Hepatocyte (in vitro differentiated cells): ENCODE measurements around the gene INPP5D. TPM values are rescaled to one million over a fixed set of nuclear protein-coding genes. Genes with fewer than 3 reads are reported as not detected.
"Not testable (repeated sequence)": the region's sequence is repeated elsewhere in the genome, so short reads cannot be mapped to it uniquely, and the experiment has no call there.

ENCODE experiments used
- DNase-seq: peaks from one replicate; pipeline ENCODE4 v3.0.0-alpha.2; 2016; ENCODE audit warnings: low spot score
- H2AFZ ChIP-seq: fragments of 200-600 bp; sonication (generic); 2 replicates; pipeline ENCODE4 v1.6.0; 2016; ENCODE audit warnings: antibody characterized with exemption, mild to moderate bottlenecking
- H3K27ac ChIP-seq: fragments of 200-600 bp; sonication (generic); 2 replicates; pipeline ENCODE4 v1.5.1; 2016; ENCODE audit warnings: mild to moderate bottlenecking
- H3K27me3 ChIP-seq: fragments of 200-600 bp; sonication (generic); 2 replicates; pipeline ENCODE4 v1.6.1; 2016
- H3K36me3 ChIP-seq: fragments of 200-600 bp; sonication (generic); replicated peaks from 2 replicates; pipeline ENCODE4 v1.5.1; 2016; ENCODE audit warnings: low read depth; ENCODE audit not compliant: insufficient read depth
- H3K4me1 ChIP-seq: fragments of 200-600 bp; sonication (generic); 2 replicates; pipeline ENCODE4 v1.5.1; 2016; ENCODE audit warnings: mild to moderate bottlenecking, moderate library complexity; ENCODE audit not compliant: insufficient read depth
- H3K4me2 ChIP-seq: fragments of 200-600 bp; sonication (generic); 2 replicates; pipeline ENCODE4 v1.6.0; 2016
- H3K4me3 ChIP-seq: fragments of 200-600 bp; sonication (generic); 2 replicates; pipeline ENCODE4 v1.5.1; 2016; ENCODE audit warnings: mild to moderate bottlenecking
- H3K79me2 ChIP-seq: fragments of 200-600 bp; sonication (generic); 2 replicates; pipeline ENCODE4 v1.6.0; 2017; ENCODE audit warnings: mild to moderate bottlenecking
- H3K9me2 ChIP-seq: fragments of 200-600 bp; sonication (generic); replicated peaks from 2 replicates; pipeline ENCODE4 v1.6.0; 2017; ENCODE audit warnings: mild to moderate bottlenecking; ENCODE audit not compliant: insufficient read depth
- H3K9me3 ChIP-seq: fragments of 200-600 bp; sonication (generic); 2 replicates; pipeline ENCODE4 v1.5.1; 2016; ENCODE audit warnings: low read depth, mild to moderate bottlenecking
- H4K20me1 ChIP-seq: fragments of 200-600 bp; sonication (generic); 2 replicates; pipeline ENCODE4 v1.6.0; 2016; ENCODE audit warnings: mild to moderate bottlenecking; ENCODE audit not compliant: insufficient read depth, poor library complexity, severe bottlenecking
- EZH2 ChIP-seq: fragments of 200-600 bp; sonication (generic); IDR thresholded peaks from 2 replicates; pipeline ENCODE4 v1.6.1; 2016; ENCODE audit warnings: antibody characterized with exemption, mild to moderate bottlenecking, borderline replicate concordance
- EZH2phosphoT487 ChIP-seq: fragments of 200-600 bp; sonication (generic); IDR thresholded peaks from one replicate; pipeline ENCODE4 v1.6.1; 2018; ENCODE audit warnings: antibody characterized with exemption, mild to moderate bottlenecking, low read depth, moderate library complexity; ENCODE audit not compliant: unreplicated experiment, severe bottlenecking
- WGBS: methylation state at CpG from one replicate; pipeline ENCODE4 v1.1.6; 2016; ENCODE audit warnings: low lambda C conversion rate; ENCODE audit errors: missing lambda C conversion rate; 5-methylcytosine and 5-hydroxymethylcytosine counted together
- polyA plus RNA-seq: library from polyadenylated mRNA; unstranded; fragments of >200 nt; fragmentation: Nextera tagmentation; extraction: Ambion mirVana; gene quantifications from 2 replicates; pipeline ENCODE4 v1.2.1, GENCODE V29; 2016
- total RNA-seq: library from RNA; depleted of rRNA; stranded (reverse); fragments of >200 nt; gene quantifications from 2 replicates; pipeline ENCODE4 v1.2.3, GENCODE V29; 2014
- TF ChIP-seq, protein P1 (sequence below): fragments of 200-600 bp; sonication (generic); IDR thresholded peaks from 2 replicates; pipeline ENCODE4 v1.5.1; 2016; ENCODE audit warnings: antibody characterized with exemption, mild to moderate bottlenecking; ENCODE audit not compliant: poor library complexity

The INPP5D gene
- total and polyA plus RNA-seq, 2 experiments from 2014 or later, result 3.3 to 5.2 TPM

DNA sequence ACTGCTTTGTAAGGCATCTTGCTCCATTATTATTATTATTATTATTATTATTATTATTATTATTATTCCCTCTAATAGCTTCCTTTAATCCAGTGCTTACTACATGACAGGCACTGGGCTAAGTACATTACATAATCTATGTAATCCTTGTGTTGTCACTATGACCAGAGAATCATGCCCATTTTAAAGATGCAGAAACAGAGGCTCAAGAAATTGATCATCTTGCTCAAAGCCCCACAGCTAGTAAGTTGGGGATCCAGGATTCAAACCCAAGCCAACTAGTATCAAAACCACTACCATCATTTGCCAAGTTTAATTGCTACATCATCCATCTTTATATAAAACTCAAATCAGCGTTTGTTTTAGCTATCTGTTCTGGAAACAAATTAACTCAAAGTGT, 46.5 kb upstream of the INPP5D start:
- WGBS, result 94% methylated on average over 1 of the region's 1 CpG
- Histone ChIP-seq H3K79me2 (no peaks in the 10 kb centered on the region), H3K9me3 (no peaks in the 10 kb centered on the region), H3K4me2 (no peak overlapping the region), H3K4me1 (no peaks in the 10 kb centered on the region), H3K4me3 (no peak overlapping the region), H3K9me2 (no peaks in the 10 kb centered on the region), H3K27me3 (no peaks in the 10 kb centered on the region), H3K36me3 (no peaks in the 10 kb centered on the region), H4K20me1 (no peaks in the 10 kb centered on the region), H2AFZ (no peak overlapping the region), H3K27ac (no peak overlapping the region)
- DNase-seq, result no peak
- TF ChIP-seq, protein P1, sequence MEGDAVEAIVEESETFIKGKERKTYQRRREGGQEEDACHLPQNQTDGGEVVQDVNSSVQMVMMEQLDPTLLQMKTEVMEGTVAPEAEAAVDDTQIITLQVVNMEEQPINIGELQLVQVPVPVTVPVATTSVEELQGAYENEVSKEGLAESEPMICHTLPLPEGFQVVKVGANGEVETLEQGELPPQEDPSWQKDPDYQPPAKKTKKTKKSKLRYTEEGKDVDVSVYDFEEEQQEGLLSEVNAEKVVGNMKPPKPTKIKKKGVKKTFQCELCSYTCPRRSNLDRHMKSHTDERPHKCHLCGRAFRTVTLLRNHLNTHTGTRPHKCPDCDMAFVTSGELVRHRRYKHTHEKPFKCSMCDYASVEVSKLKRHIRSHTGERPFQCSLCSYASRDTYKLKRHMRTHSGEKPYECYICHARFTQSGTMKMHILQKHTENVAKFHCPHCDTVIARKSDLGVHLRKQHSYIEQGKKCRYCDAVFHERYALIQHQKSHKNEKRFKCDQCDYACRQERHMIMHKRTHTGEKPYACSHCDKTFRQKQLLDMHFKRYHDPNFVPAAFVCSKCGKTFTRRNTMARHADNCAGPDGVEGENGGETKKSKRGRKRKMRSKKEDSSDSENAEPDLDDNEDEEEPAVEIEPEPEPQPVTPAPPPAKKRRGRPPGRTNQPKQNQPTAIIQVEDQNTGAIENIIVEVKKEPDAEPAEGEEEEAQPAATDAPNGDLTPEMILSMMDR, result no peak
- TF ChIP-seq EZH2 (no peak), EZH2phosphoT487 (no peak)

DNA sequence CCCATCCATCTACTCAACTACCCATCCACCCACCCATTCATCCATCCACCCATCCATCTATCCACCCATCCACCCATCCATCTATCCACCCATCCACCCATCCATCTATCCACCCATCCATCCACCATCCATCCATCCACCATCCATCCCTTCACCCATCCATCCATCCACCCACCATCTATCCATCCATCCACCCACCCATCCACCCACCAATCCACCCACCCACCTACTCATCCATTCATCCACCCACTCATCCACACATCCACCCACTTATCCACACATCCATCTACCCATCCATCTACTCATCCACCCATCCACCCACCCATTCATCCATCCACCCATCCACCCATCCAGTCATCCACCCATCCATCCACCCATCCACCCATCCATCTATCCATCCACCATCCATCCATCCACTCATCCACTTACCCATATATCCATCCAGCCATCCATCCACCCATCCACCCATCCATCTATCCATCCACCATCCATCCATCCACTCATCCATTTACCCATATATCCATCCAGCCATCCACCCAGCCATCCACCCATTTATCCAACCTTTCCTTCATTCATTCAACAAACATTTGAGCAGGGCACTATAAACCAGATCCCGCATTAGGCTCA, 45.0 kb upstream of the INPP5D start:
- Histone ChIP-seq H3K4me2 (no peak overlapping the region), H3K27me3 (no peaks in the 10 kb centered on the region), H3K4me1 (no peaks in the 10 kb centered on the region), H2AFZ (no peak overlapping the region), H3K79me2 (no peaks in the 10 kb centered on the region), H4K20me1 (no peaks in the 10 kb centered on the region), H3K36me3 (no peaks in the 10 kb centered on the region), H3K4me3 (no peak overlapping the region), H3K9me2 (no peaks in the 10 kb centered on the region), H3K27ac (no peak overlapping the region), H3K9me3 (no peaks in the 10 kb centered on the region)
- WGBS, result 96% methylated on average over 1 of the region's 1 CpG
- no peak for TF ChIP-seq EZH2phosphoT487
- TF ChIP-seq, protein P1, result no peak
- TF ChIP-seq EZH2, result no peak
- no peak for DNase-seq

DNA sequence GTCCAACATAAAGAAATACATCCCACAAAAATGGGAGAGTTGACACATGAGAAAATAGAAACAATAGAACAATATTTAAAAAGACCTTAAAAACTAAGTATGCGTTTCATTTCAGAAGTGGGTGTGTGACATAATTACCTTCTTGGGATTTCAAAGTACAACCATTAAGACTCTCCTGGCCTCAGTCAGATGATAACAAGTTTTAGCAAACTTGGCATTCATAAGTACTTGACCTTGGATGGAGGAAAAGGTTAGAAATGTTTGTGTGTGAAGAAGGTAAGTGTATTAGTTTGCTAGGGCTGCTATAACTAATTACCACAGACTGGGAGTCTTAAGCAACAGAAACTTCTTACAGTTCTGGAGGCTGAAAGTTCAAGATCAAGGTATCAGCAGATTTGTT, 42.2 kb upstream of the INPP5D start:
- H3K36me3 ChIP-seq, result no peaks in the 10 kb centered on the region
- no peaks in the 10 kb centered on the region for H3K79me2 ChIP-seq
- H3K4me3 ChIP-seq, result no peak overlapping the region
- no peaks in the 10 kb centered on the region for H3K4me1 ChIP-seq
- no peak overlapping the region for H2AFZ ChIP-seq
- no peaks in the 10 kb centered on the region for H4K20me1 ChIP-seq
- H3K9me3 ChIP-seq, result no peaks in the 10 kb centered on the region
- peak overlapping the region; percentile 37 for H3K27ac ChIP-seq
- no peak for TF ChIP-seq EZH2phosphoT487
- no peak for TF ChIP-seq EZH2
- TF ChIP-seq, protein P1, result no peak
- no peak overlapping the region for H3K4me2 ChIP-seq
- 79% methylated on average over 1 of the region's 1 CpG for WGBS
- DNase-seq, result no peak
- no peaks in the 10 kb centered on the region for H3K27me3 ChIP-seq
- H3K9me2 ChIP-seq, result no peaks in the 10 kb centered on the region

DNA sequence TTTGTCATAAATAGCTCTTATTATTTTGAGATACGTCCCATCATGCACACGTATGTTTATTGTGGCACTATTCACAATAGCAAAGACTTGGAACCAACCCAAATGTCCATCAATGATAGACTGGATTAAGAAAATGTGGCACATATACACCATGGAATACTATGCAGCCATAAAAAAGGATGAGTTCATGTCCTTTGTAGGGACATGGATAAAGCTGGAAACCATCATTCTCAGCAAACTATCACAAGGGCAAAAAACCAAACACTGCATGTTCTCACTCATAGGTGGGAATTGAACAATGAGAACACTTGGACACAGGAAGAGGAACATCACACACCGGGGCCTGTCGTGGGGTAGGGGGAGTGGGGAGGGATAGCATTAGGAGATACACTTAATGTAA, 40.5 kb upstream of the INPP5D start:
- H3K4me1 ChIP-seq, H3K4me2 ChIP-seq, H3K36me3 ChIP-seq, H4K20me1 ChIP-seq, H3K9me3 ChIP-seq, H3K79me2 ChIP-seq, H2AFZ ChIP-seq, H3K4me3 ChIP-seq, H3K27me3 ChIP-seq, DNase-seq, H3K9me2 ChIP-seq, H3K27ac ChIP-seq: not testable (repeated sequence)
- WGBS, result 100% methylated on average over 4 of the region's 4 CpGs
